K562 treated with DMSO at 1 percent for 24 hours (cell line): ENCODE data around the gene CTSZ. TPM values are rescaled to one million over a fixed set of nuclear protein-coding genes. Genes with fewer than 3 reads are reported as not detected.

ENCODE experiments used
- total RNA-seq: library from RNA; unstranded; fragments of 300-600 nt; gene quantifications from 2 replicates; pipeline ENCODE4 v1.2.3, GENCODE V29; 2022; ENCODE audit warnings: low read depth; ENCODE audit not compliant: insufficient read depth

Gene CTSZ
- total RNA-seq = 128 and 138 TPM in 2 replicates

DNA sequence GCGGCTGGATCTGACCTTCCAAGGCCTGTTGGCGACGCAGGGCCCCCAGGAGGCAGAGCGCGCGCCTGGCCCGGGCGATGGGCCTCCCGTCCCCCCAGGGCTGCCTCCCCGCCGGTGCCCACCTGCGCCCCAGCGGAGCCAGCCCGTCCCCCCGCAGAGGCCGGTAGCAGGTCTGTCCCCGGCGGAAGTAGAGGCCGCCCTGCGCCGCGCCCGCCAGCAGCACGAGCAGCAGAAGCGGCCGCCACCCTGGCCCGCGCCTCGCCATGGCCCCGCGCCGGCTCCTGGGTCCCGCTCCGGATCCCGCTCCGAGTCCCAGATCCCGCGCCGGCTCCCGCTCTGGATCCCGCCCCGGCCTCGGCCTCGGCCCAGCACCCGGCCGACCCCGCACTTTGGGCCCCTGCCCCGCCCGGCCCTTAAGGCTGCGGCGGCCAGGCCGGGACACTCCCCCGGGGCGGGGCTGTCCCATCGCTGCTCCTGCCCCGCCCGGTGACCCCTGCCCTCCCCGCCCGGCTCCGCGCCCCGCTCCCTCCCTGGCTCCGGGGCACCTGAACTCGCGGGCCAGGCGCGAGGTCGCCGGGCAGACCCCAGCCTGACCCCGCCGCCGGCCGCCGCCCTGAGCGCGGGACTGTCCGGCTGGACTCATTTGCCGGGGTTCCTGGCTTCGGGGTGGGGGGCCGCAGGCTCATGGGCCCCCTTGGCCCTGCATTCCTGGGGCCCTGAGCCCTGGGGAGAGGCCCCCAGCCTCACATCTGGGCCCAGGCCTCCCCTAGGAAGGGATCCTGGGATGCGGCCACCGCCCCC, at the start of gene CTSZ:
TSS of gene CTSZ (minus strand) at position 391 of the 801 bp plus-strand sequence. CDS start at position 265, 126 bp downstream.

GRCh38 chr20:59042151-59042795, 35.2 kb upstream of the CTSZ start, which contains the start of gene PRELID3B:
Gene PRELID3B, minus strand, starts transcription at chr20:59042786. Its CDS starts 56 bp downstream, at chr20:59042730.

DNA sequence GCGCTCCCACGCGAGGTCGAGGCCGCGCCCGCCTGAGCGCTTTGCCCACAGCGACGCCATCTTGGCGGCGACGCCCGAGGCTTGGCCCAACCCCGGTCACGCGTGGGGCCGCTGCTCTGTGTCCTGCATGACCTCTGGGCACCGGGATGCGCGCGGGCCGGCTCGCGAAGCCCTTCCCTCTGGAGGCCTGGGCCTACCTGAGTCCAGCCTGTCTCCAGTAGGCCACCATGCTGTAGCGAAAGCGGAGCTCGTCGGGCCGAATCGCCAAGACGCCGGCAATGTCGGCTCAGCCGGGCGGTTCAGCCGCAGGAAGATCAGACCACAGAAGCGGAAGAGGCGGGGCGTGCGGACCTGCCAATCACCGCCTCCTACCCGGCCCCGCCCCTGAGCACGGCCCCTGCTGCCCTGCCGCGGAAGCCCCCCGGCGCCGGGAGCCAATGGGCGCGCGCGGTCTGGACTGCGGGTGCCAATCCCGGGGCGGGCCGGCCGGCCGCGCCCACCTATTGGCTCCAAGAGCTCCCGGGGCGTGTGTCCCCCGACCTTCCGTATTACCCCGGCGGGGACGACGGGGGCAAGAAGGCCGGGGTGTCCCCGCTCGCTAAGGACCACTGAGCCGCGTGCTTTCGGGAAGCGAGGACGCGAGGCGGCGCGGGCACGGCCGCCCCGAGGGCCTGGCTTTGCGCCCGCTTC, 25.1 kb upstream of the CTSZ start, which contains the start of gene ATP5F1E:
TSS of gene ATP5F1E (minus strand) at position 313 of the 690 bp plus-strand sequence. CDS start at position 229, 84 bp downstream.

GRCh38 chr20:59019217-59019616, 12.2 kb upstream of the CTSZ start, which contains the start of gene TUBB1:
Gene TUBB1, plus strand, starts transcription at chr20:59019429. Its CDS starts 94 bp downstream, at chr20:59019523.

DNA sequence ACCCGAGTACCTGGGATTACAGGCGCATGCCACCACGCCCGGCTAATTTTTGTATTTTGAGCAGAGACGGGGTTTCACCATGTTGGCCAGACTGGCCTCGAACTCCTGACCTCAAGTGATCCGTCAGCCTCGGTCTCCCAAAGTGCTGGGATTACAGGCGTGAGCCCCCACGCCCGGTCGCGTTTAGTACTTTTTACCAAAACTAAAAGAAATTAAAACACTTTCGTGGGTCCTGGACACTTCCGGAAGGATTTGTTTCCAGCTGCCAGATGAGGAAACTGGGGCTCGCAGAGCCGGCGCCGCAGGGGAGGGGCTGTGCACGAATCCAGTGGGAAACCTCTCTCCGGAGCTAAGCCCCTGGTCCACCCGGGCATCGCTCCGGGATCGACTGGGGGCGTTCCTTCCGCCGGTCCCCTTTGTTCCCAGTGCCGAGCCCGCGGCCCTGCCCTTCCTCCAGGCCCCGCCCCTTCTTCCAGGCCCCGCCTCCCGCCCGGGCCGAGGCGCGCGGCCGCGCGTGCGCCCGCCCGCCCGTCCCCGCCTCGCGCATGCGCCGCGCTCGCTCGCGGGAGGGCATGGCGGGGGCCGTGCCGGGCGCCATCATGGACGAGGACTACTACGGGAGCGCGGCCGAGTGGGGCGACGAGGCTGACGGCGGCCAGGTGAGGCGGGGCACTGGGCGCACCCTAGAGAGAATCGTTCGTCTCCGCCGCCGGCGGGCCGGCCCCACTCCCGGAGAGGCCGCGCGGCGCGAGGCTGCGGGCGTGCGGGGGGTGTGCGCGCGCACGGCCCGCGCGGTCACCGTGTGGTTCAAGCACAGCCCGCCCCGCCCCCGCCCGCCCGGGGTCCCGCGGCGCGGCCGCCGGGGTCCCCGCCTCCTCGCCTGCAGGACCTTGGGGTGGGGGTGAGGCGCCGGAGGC, 26.1 kb downstream of the CTSZ start, which contains the start of gene NELFCD:
TSS of gene NELFCD (plus strand) at position 546 of the 917 bp plus-strand sequence. CDS start at position 600, 54 bp downstream.

Other genes starting within 250 kb of the CTSZ start
- 0.66 and 0.89 TPM in 2 replicates for gene GNAS-AS1, start 156.4 kb downstream of the CTSZ start, total RNA-seq
- gene GNAS, start 154.5 kb downstream of the CTSZ start, total RNA-seq = 658 and 711 TPM in 2 replicates
- 65.6 and 67.4 TPM in 2 replicates for gene NELFCD, start 26.0 kb downstream of the CTSZ start, total RNA-seq
- gene TUBB1, start 12.2 kb upstream of the CTSZ start, total RNA-seq = 0.36 TPM in 1 of 2 replicates, not detected in the other
- 18.9 and 21.6 TPM in 2 replicates for gene ATP5F1E, start 25.1 kb upstream of the CTSZ start, total RNA-seq
- 24.0 and 24.7 TPM in 2 replicates for gene PRELID3B, start 35.5 kb upstream of the CTSZ start, total RNA-seq
- not detected in 2 replicates for gene ZNF831, start 156.6 kb upstream of the CTSZ start, total RNA-seq